Endothelial cell of umbilical vein (primary cell): ENCODE data around the gene DIAPH3. TPM values are rescaled to one million over a fixed set of nuclear protein-coding genes. Genes with fewer than 3 reads are reported as not detected.

Source experiments
- BruUV-seq: library from RNA; stranded (reverse); fragments of 400-500 nt; replicated peaks from 2 replicates; lab custom pipeline; 2021; lab: Mats Ljungman, UMichigan
- CTCF ChIA-PET: fragments of 300-600, 350-600 bp; sonication (Branson Sonifier 250); formaldehyde crosslinking; loops from one replicate; lab custom pipeline; 2021; ENCODE audit warnings: antibody characterized with exemption, inconsistent platforms; lab: Charles Lee
- POLR2A ChIA-PET: fragments of 300-600, 350-600 bp; sonication (Branson Sonifier 250); formaldehyde crosslinking; loops from one replicate; lab custom pipeline; 2021; ENCODE audit warnings: antibody characterized with exemption, inconsistent platforms; lab: Charles Lee
- DNase-seq: peaks from one replicate; pipeline ENCODE4 v3.0.0-alpha.2; 2011; ENCODE audit warnings: low read depth, low spot score
- FAIRE-seq: peaks from 2 replicates; lab custom pipeline; 2011; peaks lifted over from hg19 to GRCh38; lab: Jason Lieb, UNC
- H2AFZ ChIP-seq: 2 replicates; pipeline ENCODE4 v1.6.0; 2012; ENCODE audit warnings: low read depth, low read length, control low read depth, inconsistent platforms
- H3K27ac ChIP-seq: 2 replicates; pipeline ENCODE4 v1.5.1; 2011; ENCODE audit warnings: low read depth, mild to moderate bottlenecking, control low read depth, low read length, moderate library complexity; ENCODE audit not compliant: insufficient read depth
- H3K27me3 ChIP-seq, 2 experiments: 2 replicates each; pipeline versions ENCODE4 v1.6.0 to v1.6.1; 2011; ENCODE audit warnings: low read length in 2 of 2, mixed read lengths in 1 of 2; ENCODE audit not compliant: control insufficient read depth in 2 of 2, insufficient read depth in 2 of 2
- H3K36me3 ChIP-seq, 2 experiments: 2 replicates in 1 of 2; 3 replicates in 1 of 2; pipeline ENCODE4 v1.5.1; 2011; ENCODE audit warnings: low read length in 2 of 2, mild to moderate bottlenecking in 1 of 2, moderate library complexity in 1 of 2; ENCODE audit not compliant: control insufficient read depth in 2 of 2, insufficient read depth in 2 of 2; ENCODE audit errors: extremely low read depth in 1 of 2
- H3K4me1 ChIP-seq: 3 replicates; pipeline ENCODE4 v1.5.1; 2011; ENCODE audit warnings: mild to moderate bottlenecking, low read length; ENCODE audit not compliant: control insufficient read depth, insufficient read depth; ENCODE audit errors: extremely low read depth
- H3K4me2 ChIP-seq: 2 replicates; pipeline ENCODE4 v1.6.1; 2011; ENCODE audit warnings: low read length, control low read depth, mixed read lengths; ENCODE audit not compliant: insufficient read depth
- H3K4me3 ChIP-seq, 3 experiments: fragments of 200-600 bp in 1 of 3; sonication (generic), shearing (Covaris generic) in 1 of 3; replicated peaks in 1 of 3; 2 replicates each; pipeline ENCODE4 v1.5.1; 2011 to 2016; ENCODE audit warnings: control low read depth in 3 of 3, low read length in 3 of 3, mild to moderate bottlenecking in 2 of 3, inconsistent platforms in 1 of 3, low read depth in 1 of 3, moderate library complexity in 1 of 3; ENCODE audit not compliant: insufficient read depth in 1 of 3
- H3K79me2 ChIP-seq: 2 replicates; pipeline ENCODE4 v1.6.0; 2012; ENCODE audit warnings: low read length, inconsistent platforms; ENCODE audit not compliant: control insufficient read depth, insufficient read depth
- H3K9ac ChIP-seq: replicated peaks from 2 replicates; pipeline ENCODE3; 2011; ENCODE audit warnings: low read length, control low read depth; ENCODE audit not compliant: insufficient read depth; ENCODE audit errors: extremely low read depth
- H3K9me1 ChIP-seq: replicated peaks from 3 replicates; pipeline ENCODE4 v1.6.0; 2011; ENCODE audit warnings: mild to moderate bottlenecking, low read length; ENCODE audit not compliant: control insufficient read depth, insufficient read depth; ENCODE audit errors: extremely low read depth
- H3K9me3 ChIP-seq: replicated peaks from 2 replicates; pipeline ENCODE4 v1.5.1; 2012; ENCODE audit warnings: low read length, inconsistent platforms; ENCODE audit not compliant: control insufficient read depth, insufficient read depth
- H4K20me1 ChIP-seq: replicated peaks from 2 replicates; pipeline ENCODE3; 2011; ENCODE audit warnings: mild to moderate bottlenecking, low read length; ENCODE audit not compliant: control insufficient read depth, insufficient read depth; ENCODE audit errors: extremely low read depth
- CTCF ChIP-seq, 2 donors: IDR thresholded peaks; 1 replicate in 1 of 2; 2 replicates in 1 of 2; pipeline ENCODE4 v1.5.1; 2011; ENCODE audit warnings: low read length in 2 of 2, mild to moderate bottlenecking in 2 of 2, moderate library complexity in 2 of 2, control low read depth in 1 of 2, inconsistent platforms in 1 of 2, low read depth in 1 of 2; ENCODE audit not compliant: insufficient read depth in 1 of 2; ENCODE audit errors: extremely low read depth in 1 of 2
- EZH2 ChIP-seq: IDR thresholded peaks from 2 replicates; pipeline ENCODE4 v1.6.1; 2012; ENCODE audit warnings: borderline replicate concordance, low read depth, mild to moderate bottlenecking, moderate library complexity, low read length, inconsistent platforms; ENCODE audit not compliant: severe bottlenecking
- FOS ChIP-seq: IDR thresholded peaks from 2 replicates; pipeline ENCODE4 v1.6.1; 2011; ENCODE audit warnings: mild to moderate bottlenecking, low read length, moderate library complexity, borderline replicate concordance; ENCODE audit not compliant: insufficient read depth
- GATA2 ChIP-seq: IDR thresholded peaks from 2 replicates; pipeline ENCODE4 v1.7.0; 2011; ENCODE audit warnings: low read depth, mild to moderate bottlenecking, moderate library complexity, mixed read lengths, low read length; ENCODE audit not compliant: insufficient read length, insufficient read depth
- JUN ChIP-seq: IDR thresholded peaks from 2 replicates; pipeline ENCODE4 v1.6.1; 2011; ENCODE audit warnings: borderline replicate concordance, low read depth; ENCODE audit not compliant: insufficient read length, insufficient read depth
- MYC ChIP-seq: IDR thresholded peaks from one replicate; pipeline ENCODE4 v1.6.1; 2011; ENCODE audit warnings: mild to moderate bottlenecking, low read depth, low read length
- POLR2A ChIP-seq: IDR thresholded peaks from 2 replicates; pipeline ENCODE4 v1.6.1; 2012; ENCODE audit warnings: low read depth, mild to moderate bottlenecking, control low read depth, low read length
- POLR2AphosphoS5 ChIP-seq: IDR thresholded peaks from 2 replicates; pipeline ENCODE4 v1.6.1; 2012; ENCODE audit warnings: low read depth, mild to moderate bottlenecking, control low read depth, low read length, moderate library complexity; ENCODE audit not compliant: insufficient read depth
- dilution Hi-C: fragments of 300-500 bp; cut with MboI; formaldehyde crosslinking; loops from one replicate; pipeline ENCODE4 v1.15.0; 2019; ENCODE audit warnings: low sequenced_read_pairs; ENCODE audit not compliant: extremely low pct_ligation_motif_present
- intact Hi-C: fragments of 100-400 bp; cut with micrococcal nuclease; formaldehyde crosslinking; loops from one replicate; pipeline ENCODE4 v1.10.0; 2022
- polyA plus RNA-seq, 4 experiments: library from polyadenylated mRNA; depleted of rRNA in 3 of 4; stranded (reverse) in 3 of 4; unstranded in 1 of 4; fragments of >200 nt; gene quantifications; 2 replicates each; pipeline versions ENCODE4 v1.2.1 to v1.2.3, GENCODE V29; 2011 to 2012; ENCODE audit warnings: missing spikeins in 1 of 4
- total RNA-seq: library from RNA; stranded (reverse); gene quantifications from 2 replicates; pipeline ENCODE4 v1.2.3, GENCODE V29; 2021
- TF ChIP-seq, protein P1 (sequence below): IDR thresholded peaks from 2 replicates; pipeline ENCODE4 v1.6.1; 2011; ENCODE audit not compliant: insufficient read depth, insufficient read length

The DIAPH3 gene
- total and polyA plus RNA-seq, 2 donors (not counting 3 experiments of a cell fraction or from before 2014, with no cell fraction given), result 9.9 to 44.0 TPM

GRCh38 chr13:59782696-59783095 is 381.0 kb downstream of the DIAPH3 start:
- H3K36me3 ChIP-seq, result no peaks in the 10 kb centered on the region
- no peaks in the 10 kb centered on the region for H3K9me3 ChIP-seq
- no peaks in the 10 kb centered on the region for H3K9me1 ChIP-seq
- intact Hi-C loops (no loop called here), dilution Hi-C loops (no loop called here)
- ChIA-PET CTCF (no interaction called here), POLR2A (no interaction called here)
- no peak overlapping the region for H3K4me2 ChIP-seq
- FAIRE-seq (no peak), DNase-seq (no peak)
- no TSS peak for BruUV-seq
- no peaks in the 10 kb centered on the region for H3K79me2 ChIP-seq
- no peaks in the 10 kb centered on the region for H3K27me3 ChIP-seq
- H3K4me1 ChIP-seq, result peaks cover under 1% of the 10 kb centered on the region
- H2AFZ ChIP-seq, result no peak overlapping the region
- no peak overlapping the region for H3K27ac ChIP-seq
- no peak overlapping the region for H3K4me3 ChIP-seq
- no peak for TF ChIP-seq GATA2
- no peaks in the 10 kb centered on the region for H4K20me1 ChIP-seq
- no peak overlapping the region for H3K9ac ChIP-seq

DNA sequence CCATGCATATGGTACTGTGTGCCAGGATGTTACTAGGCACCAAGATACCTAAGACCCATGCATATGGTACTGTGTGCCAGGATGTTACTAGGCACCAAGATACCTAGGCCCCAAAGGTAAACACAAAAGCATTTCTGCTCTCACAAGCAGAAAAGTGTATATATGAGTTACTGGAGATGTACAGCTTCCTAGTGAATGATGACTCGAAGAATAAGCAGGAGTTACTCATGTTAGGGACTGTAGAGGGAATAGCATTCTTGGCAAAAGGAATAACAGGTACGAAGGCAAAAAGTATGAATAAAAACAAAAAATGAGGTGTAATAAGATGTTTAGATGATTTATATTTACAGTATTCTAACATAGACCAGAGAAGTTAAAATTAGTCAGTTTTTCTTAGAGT is 383.7 kb downstream of the DIAPH3 start:
- CTCF ChIA-PET, result no interaction called here
- DNase-seq, result no peak
- POLR2A ChIA-PET, result no interaction called here
- no peak overlapping the region for H3K27ac ChIP-seq
- dilution Hi-C loops, result no loop called here
- BruUV-seq, result no TSS peak
- H3K9me3 ChIP-seq, result no peaks in the 10 kb centered on the region
- peaks cover 12% of the 10 kb centered on the region for H3K4me1 ChIP-seq
- H3K4me3 ChIP-seq, result no peak overlapping the region
- no peaks in the 10 kb centered on the region for H3K36me3 ChIP-seq
- H3K27me3 ChIP-seq, result no peaks in the 10 kb centered on the region
- intact Hi-C loops, result no loop called here
- no peaks in the 10 kb centered on the region for H3K79me2 ChIP-seq
- no peak for FAIRE-seq
- H2AFZ ChIP-seq, result no peak overlapping the region
- TF ChIP-seq, protein P1, sequence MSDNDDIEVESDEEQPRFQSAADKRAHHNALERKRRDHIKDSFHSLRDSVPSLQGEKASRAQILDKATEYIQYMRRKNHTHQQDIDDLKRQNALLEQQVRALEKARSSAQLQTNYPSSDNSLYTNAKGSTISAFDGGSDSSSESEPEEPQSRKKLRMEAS, result no peak
- TF ChIP-seq EZH2 (no peak), CTCF (IDR thresholded peaks at IDR 0.05; ENCODE audit: extremely low read depth in 1 of 2, insufficient read depth in 1 of 2, low read depth in 1 of 2, low read length in 2 of 2) (no peak), POLR2A (no peak), GATA2 (no peak), MYC (no peak), FOS (no peak), JUN (no peak), POLR2AphosphoS5 (no peak)
- H4K20me1 ChIP-seq, result no peaks in the 10 kb centered on the region
- H3K9me1 ChIP-seq, result no peaks in the 10 kb centered on the region
- no peak overlapping the region for H3K9ac ChIP-seq
- H3K4me2 ChIP-seq, result no peak overlapping the region
